Right lobe of liver (tissue), 6 donors: ENCODE results near the gene SLC6A8. TPM values are rescaled to one million over a fixed set of nuclear protein-coding genes. Genes with fewer than 3 reads are reported as not detected.

ENCODE experiments used
- ATAC-seq, 4 donors: fragments of 200-7000 bp; cut with Tn5 transposase; one replicate each; pipeline ENCODE4 v1.9.1; 2020; ENCODE audit warnings: mild to moderate bottlenecking in 4 of 4, moderate library complexity in 4 of 4
- DNase-seq, 3 donors: peaks; one replicate each; pipeline ENCODE4 v3.0.0-alpha.2; 2020
- H3K27ac ChIP-seq, 3 donors: fragments of 200-600 bp; one replicate each; pipeline ENCODE4 v1.8.0; 2022
- H3K27me3 ChIP-seq, 2 donors: fragments of 200-600 bp; one replicate each; pipeline ENCODE4 v1.8.0; 2022
- H3K36me3 ChIP-seq, 4 donors: fragments of 200-600 bp; sonication (generic) in 1 of 4; one replicate each; pipeline versions ENCODE4 v1.5.1 to v1.8.0; 2017 to 2022; ENCODE audit warnings: control low read depth in 1 of 4
- H3K4me1 ChIP-seq, 4 donors: fragments of 200-600 bp; sonication (generic) in 1 of 4; one replicate each; pipeline versions ENCODE4 v1.5.1 to v1.8.0; 2017 to 2022; ENCODE audit warnings: control low read depth in 1 of 4
- H3K4me3 ChIP-seq, 3 donors: fragments of 200-600 bp; one replicate each; pipeline ENCODE4 v1.8.0; 2022
- H3K9me3 ChIP-seq, 4 donors: fragments of 200-600 bp; sonication (generic) in 1 of 4; one replicate each; pipeline versions ENCODE4 v1.5.1 to v1.8.0; 2017 to 2022; ENCODE audit warnings: control low read depth in 1 of 4
- POLR2A ChIP-seq: fragments of 450-650 bp; IDR thresholded peaks from one replicate; pipeline ENCODE4 v1.6.1; 2017; ENCODE audit warnings: antibody characterized with exemption, mild to moderate bottlenecking
- WGBS: methylation state at CpG from one replicate; pipeline ENCODE4 v1.1.6; 2018; ENCODE audit warnings: low coverage, low lambda C conversion rate; ENCODE audit not compliant: insufficient coverage; ENCODE audit errors: missing lambda C conversion rate; 5-methylcytosine and 5-hydroxymethylcytosine counted together
- intact Hi-C, 2 donors: fragments of 100-400 bp; cut with DNase I; formaldehyde crosslinking; loops; one replicate each; pipeline versions ENCODE4 v1.11.2 to v1.14.1; 2022
- total RNA-seq, 6 experiments: library from RNA; depleted of rRNA in 2 of 6; stranded (reverse); fragments of >200 nt in 2 of 6; fragmentation: NEBNext Ultra II Directional in 3 of 6; extraction: Animal tissue kit (Norgen Biotek cat#: 25700) in 3 of 6; gene quantifications; one replicate each; pipeline versions ENCODE4 v1.1.0 to v1.2.4, GENCODE V29; 2016 to 2023
- TF ChIP-seq, protein P1 (sequence below), 4 donors: fragments of 200-600 bp in 3 of 4; fragments of 450-650 bp in 1 of 4; IDR thresholded peaks; one replicate each; pipeline versions ENCODE4 v1.5.1 to v1.8.0; 2016 to 2022; ENCODE audit warnings: antibody characterized with exemption in 4 of 4, mild to moderate bottlenecking in 2 of 4
- donor health status: DM: no; HTN: yes; CAD: no.
- donor health status: DM: no; HTN: no; CAD: no.
- donor health status: DM: no; HTN: no; CAD: no.
- donor health status: DM: no; HTN: yes; CAD: no.
- donor health status: DM: no; HTN: yes; CAD: no.

The SLC6A8 gene
- total RNA-seq, 6 experiments from 2014 or later, result 1.6 to 9.2 (median 2.9) TPM

DNA sequence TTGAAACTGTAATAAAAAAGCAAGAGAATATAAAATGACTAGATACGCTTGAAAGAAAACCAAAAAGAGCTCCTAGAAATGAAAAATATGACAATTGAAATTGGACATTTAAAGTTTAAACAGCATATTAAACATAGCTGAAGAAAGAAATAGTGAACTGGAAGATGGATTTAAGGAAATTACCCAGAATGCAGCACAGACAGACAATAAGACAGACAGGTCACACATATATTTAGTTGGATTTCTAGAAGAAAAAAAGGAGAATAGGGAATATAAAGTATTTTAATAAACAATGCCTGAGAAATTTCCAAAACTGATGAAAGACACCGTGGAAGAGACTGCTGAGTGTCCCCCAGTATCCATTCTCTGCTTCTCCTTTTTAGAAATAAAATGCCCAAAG is 34.2 kb upstream of the SLC6A8 start:
- TF ChIP-seq, protein P1, sequence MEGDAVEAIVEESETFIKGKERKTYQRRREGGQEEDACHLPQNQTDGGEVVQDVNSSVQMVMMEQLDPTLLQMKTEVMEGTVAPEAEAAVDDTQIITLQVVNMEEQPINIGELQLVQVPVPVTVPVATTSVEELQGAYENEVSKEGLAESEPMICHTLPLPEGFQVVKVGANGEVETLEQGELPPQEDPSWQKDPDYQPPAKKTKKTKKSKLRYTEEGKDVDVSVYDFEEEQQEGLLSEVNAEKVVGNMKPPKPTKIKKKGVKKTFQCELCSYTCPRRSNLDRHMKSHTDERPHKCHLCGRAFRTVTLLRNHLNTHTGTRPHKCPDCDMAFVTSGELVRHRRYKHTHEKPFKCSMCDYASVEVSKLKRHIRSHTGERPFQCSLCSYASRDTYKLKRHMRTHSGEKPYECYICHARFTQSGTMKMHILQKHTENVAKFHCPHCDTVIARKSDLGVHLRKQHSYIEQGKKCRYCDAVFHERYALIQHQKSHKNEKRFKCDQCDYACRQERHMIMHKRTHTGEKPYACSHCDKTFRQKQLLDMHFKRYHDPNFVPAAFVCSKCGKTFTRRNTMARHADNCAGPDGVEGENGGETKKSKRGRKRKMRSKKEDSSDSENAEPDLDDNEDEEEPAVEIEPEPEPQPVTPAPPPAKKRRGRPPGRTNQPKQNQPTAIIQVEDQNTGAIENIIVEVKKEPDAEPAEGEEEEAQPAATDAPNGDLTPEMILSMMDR (IDR thresholded peaks at IDR 0.05), result no peak
- TF ChIP-seq POLR2A, result no peak
- ATAC-seq, result no peak
- intact Hi-C loops, result no loop called here
- no peaks in the 10 kb centered on the region for H3K36me3 ChIP-seq
- no peaks in the 10 kb centered on the region for H3K9me3 ChIP-seq
- 70% methylated on average over 2 of the region's 2 CpGs for WGBS
- no peak for DNase-seq
- H3K4me3 ChIP-seq, result no peak overlapping the region
- no peaks in the 10 kb centered on the region for H3K4me1 ChIP-seq
- peaks cover 0 to 8% of the 10 kb centered on the region in 2 donors for H3K27me3 ChIP-seq
- H3K27ac ChIP-seq, result no peak overlapping the region

DNA sequence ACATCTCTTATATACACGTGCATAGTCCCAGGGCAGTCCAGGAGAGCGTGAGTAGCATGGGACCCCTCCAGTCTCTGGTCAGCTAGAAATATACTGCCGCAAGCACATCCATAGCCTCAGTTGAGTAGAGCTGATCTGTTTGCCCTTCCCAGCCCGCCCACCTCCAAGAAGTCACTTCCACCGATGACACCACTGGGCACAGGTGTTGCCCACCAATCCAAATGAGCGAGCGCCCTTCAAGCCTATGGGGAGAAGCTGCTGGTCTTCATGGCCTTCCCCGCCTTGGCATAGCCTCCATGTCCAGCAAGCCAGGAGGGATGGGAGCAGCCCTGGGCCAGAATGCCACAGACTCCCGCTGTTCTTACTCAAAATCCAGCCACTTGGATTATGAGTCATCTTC is 30.6 kb upstream of the SLC6A8 start:
- no peaks in the 10 kb centered on the region for H3K36me3 ChIP-seq
- H3K9me3 ChIP-seq, result no peaks in the 10 kb centered on the region
- TF ChIP-seq, protein P1 (IDR thresholded peaks at IDR 0.05), result no peak
- no peak for TF ChIP-seq POLR2A
- H3K4me1 ChIP-seq, result no peaks in the 10 kb centered on the region
- ATAC-seq (no peak), DNase-seq (no peak)
- H3K27ac ChIP-seq, result no peak overlapping the region
- H3K27me3 ChIP-seq, result no peaks in the 10 kb centered on the region
- 60% methylated on average over 1 of the region's 9 CpGs for WGBS
- intact Hi-C loops, result no loop called here
- no peak overlapping the region for H3K4me3 ChIP-seq

- Histone ChIP-seq H3K27ac (no peak overlapping the region), H3K9me3 (no peaks in the 10 kb centered on the region), H3K4me3 (no peak overlapping the region), H3K27me3 (no peaks in the 10 kb centered on the region), H3K36me3 (no peaks in the 10 kb centered on the region), H3K4me1 (no peaks in the 10 kb centered on the region)
- intact Hi-C loops, result no loop called here
- DNase-seq (no peak), ATAC-seq (no peak)
- WGBS, result 62% methylated on average over 3 of the region's 3 CpGs
- TF ChIP-seq POLR2A, result no peak
- TF ChIP-seq, protein P1 (IDR thresholded peaks at IDR 0.05), result no peak
Measured at GRCh38 chrX:153659268-153659667, 28.5 kb upstream of the SLC6A8 start.

DNA sequence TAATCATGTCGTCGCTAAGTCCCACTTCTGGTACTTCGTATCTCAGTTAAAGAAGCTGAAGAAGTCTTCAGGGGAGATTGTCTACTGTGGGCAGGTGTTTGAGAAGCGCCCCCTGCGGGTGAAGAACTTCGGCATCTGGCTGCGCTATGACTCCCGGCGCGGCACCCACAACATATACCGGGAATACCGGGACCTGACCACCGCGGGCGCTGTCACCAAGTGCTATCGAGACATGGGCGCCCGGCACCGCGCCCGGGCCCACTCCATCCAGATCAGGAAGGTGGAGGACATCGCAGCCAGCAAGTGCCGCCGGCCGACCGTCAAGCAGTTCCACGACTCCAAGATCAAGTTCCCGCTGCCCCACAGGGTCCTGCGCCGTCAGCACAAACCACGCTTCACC is 25.5 kb upstream of the SLC6A8 start:
- no peak for TF ChIP-seq POLR2A
- TF ChIP-seq, protein P1 (IDR thresholded peaks at IDR 0.05), result peak; percentile 23 to 39 (median 32)
- Histone ChIP-seq H3K4me3 (no peak overlapping the region), H3K36me3 (no peaks in the 10 kb centered on the region), H3K27ac (no peak overlapping the region), H3K27me3 (no peaks in the 10 kb centered on the region), H3K4me1 (no peaks in the 10 kb centered on the region), H3K9me3 (no peaks in the 10 kb centered on the region)
- intact Hi-C loops, result no loop called here
- ATAC-seq, result peak in 1 of 4 donors; percentile 24
- DNase-seq, result peak in 2 of 3 donors; percentile 56 to 61
- 29% methylated on average over 10 of the region's 31 CpGs for WGBS
